GM12878 (cell line): Measurements from ENCODE around the gene ZNF782. TPM values are rescaled to one million over a fixed set of nuclear protein-coding genes. Genes with fewer than 3 reads are reported as not detected.

Experiments
- ATAC-seq: fragments of 200-7000 bp; cut with Tn5 transposase; 3 replicates; pipeline ENCODE4 v1.9.1; 2020; ENCODE audit warnings: mild to moderate bottlenecking, moderate library complexity
- BruUV-seq: library from RNA; stranded (reverse); fragments of 400-500 nt; replicated peaks from 2 replicates; lab custom pipeline; 2021; lab: Mats Ljungman, UMichigan
- CTCF ChIA-PET: fragments of 300-600 bp; sonication (Branson Sonifier 250); formaldehyde crosslinking; extraction: SDS; loops from one replicate; lab custom pipeline; 2021; ENCODE audit warnings: inconsistent platforms; lab: Yijun Ruan, JAX
- POLR2A ChIA-PET: fragments of 350-600 bp; formaldehyde crosslinking; extraction: SDS; loops from one replicate; lab custom pipeline; 2021; ENCODE audit warnings: inconsistent platforms; lab: Charles Lee
- RAD21 ChIA-PET: fragments of 300-600 bp; sonication (Branson Sonifier 250); formaldehyde crosslinking; loops from one replicate; lab custom pipeline; 2023; ENCODE audit warnings: antibody characterized with exemption; ENCODE audit not compliant: unreplicated experiment; lab: Charles Lee
- SMC1A ChIA-PET: fragments of 300-600 bp; sonication (Branson Sonifier 250); formaldehyde crosslinking; loops from one replicate; lab custom pipeline; 2023; ENCODE audit not compliant: unreplicated experiment, uncharacterized antibody; lab: Charles Lee
- DNase-seq: peaks from one replicate; pipeline ENCODE4 v3.0.0-alpha.2; 2011; ENCODE audit warnings: low read depth, low spot score
- FAIRE-seq: peaks from 3 replicates; lab custom pipeline; 2011; peaks lifted over from hg19 to GRCh38; lab: Jason Lieb, UNC
- H2AFZ ChIP-seq: 2 replicates; pipeline ENCODE4 v1.6.0; 2011; ENCODE audit warnings: low read depth, low read length, control low read depth; ENCODE audit not compliant: control insufficient read depth
- H3K27ac ChIP-seq: 2 replicates; pipeline ENCODE4 v1.5.1; 2011; ENCODE audit warnings: control low read depth; ENCODE audit not compliant: control insufficient read depth, insufficient read depth
- H3K27me3 ChIP-seq, 2 experiments: replicated peaks in 1 of 2; 2 replicates each; pipeline versions ENCODE4 v1.6.0 to v1.6.1; 2011; ENCODE audit warnings: low read length in 1 of 2; ENCODE audit not compliant: control insufficient read depth in 2 of 2, insufficient read depth in 2 of 2
- H3K36me3 ChIP-seq, 2 experiments: 2 replicates each; pipeline ENCODE4 v1.5.1; 2011; ENCODE audit warnings: low read length in 1 of 2; ENCODE audit not compliant: control insufficient read depth in 2 of 2, insufficient read depth in 2 of 2
- H3K4me1 ChIP-seq: 2 replicates; pipeline ENCODE4 v1.6.1; 2011; ENCODE audit warnings: mild to moderate bottlenecking, low read length, moderate library complexity, mixed read lengths; ENCODE audit not compliant: control insufficient read depth, insufficient read depth
- H3K4me2 ChIP-seq: 2 replicates; pipeline ENCODE4 v1.6.0; 2011; ENCODE audit warnings: control low read depth; ENCODE audit not compliant: control insufficient read depth, insufficient read depth
- H3K4me3 ChIP-seq: fragments of 200-600 bp; sonication (generic); 2 replicates; pipeline ENCODE4 v1.5.1; 2016
- H3K79me2 ChIP-seq: 2 replicates; pipeline ENCODE4 v1.6.0; 2011; ENCODE audit warnings: low read length; ENCODE audit not compliant: control insufficient read depth, insufficient read depth
- H3K9ac ChIP-seq: 2 replicates; pipeline ENCODE4 v1.8.0; 2011; ENCODE audit warnings: low read length, control low read depth, mixed read lengths; ENCODE audit not compliant: control insufficient read depth, insufficient read depth
- H3K9me3 ChIP-seq: replicated peaks from 3 replicates; pipeline ENCODE4 v1.5.1; 2011; ENCODE audit warnings: mild to moderate bottlenecking, low read length; ENCODE audit not compliant: control insufficient read depth, insufficient read depth
- H4K20me1 ChIP-seq: 2 replicates; pipeline ENCODE4 v1.6.0; 2011; ENCODE audit not compliant: control insufficient read depth, insufficient read depth
- CREB1 ChIP-seq: IDR thresholded peaks from 2 replicates; pipeline ENCODE4 v1.6.1; 2012; ENCODE audit warnings: low read depth, mild to moderate bottlenecking, inconsistent platforms
- CUX1 ChIP-seq: IDR thresholded peaks from 2 replicates; pipeline ENCODE4 v1.6.1; 2012; ENCODE audit warnings: improper control_type of control experiment, low read depth, low read length; ENCODE audit not compliant: insufficient replicate concordance
- MAX ChIP-seq: IDR thresholded peaks from 2 replicates; pipeline ENCODE4 v1.6.1; 2012; ENCODE audit warnings: low read depth, low read length, improper control_type of control experiment
- MXI1 ChIP-seq: fragments of 150-350 bp; IDR thresholded peaks from 2 replicates; pipeline ENCODE4 v1.6.1; 2011; ENCODE audit warnings: low read depth, mild to moderate bottlenecking, inconsistent platforms, low read length, improper control_type of control experiment
- MYC ChIP-seq: IDR thresholded peaks from 2 replicates; pipeline ENCODE4 v1.6.1; 2011; ENCODE audit warnings: mild to moderate bottlenecking, low read length, moderate library complexity, inconsistent platforms; ENCODE audit not compliant: insufficient read depth, insufficient replicate concordance, insufficient read length, severe bottlenecking
- NKRF ChIP-seq: fragments of 450-650 bp; conservative IDR thresholded peaks from 2 replicates; pipeline ENCODE4 v1.6.1; 2017; ENCODE audit warnings: mild to moderate bottlenecking, moderate library complexity
- SIX5 ChIP-seq: IDR thresholded peaks from 2 replicates; pipeline ENCODE4 v1.6.1; 2011; ENCODE audit warnings: mild to moderate bottlenecking, low read depth, low read length, moderate library complexity; ENCODE audit not compliant: severe bottlenecking
- TAF1 ChIP-seq: IDR thresholded peaks from 2 replicates; pipeline ENCODE4 v1.6.1; 2011; ENCODE audit warnings: mild to moderate bottlenecking, low read depth, low read length, borderline replicate concordance
- ZNF592 ChIP-seq: fragments of 450-650 bp; IDR thresholded peaks from 2 replicates; pipeline ENCODE4 v1.6.1; 2017; ENCODE audit warnings: mild to moderate bottlenecking, moderate library complexity
- WGBS: methylation state at CpG from one replicate; pipeline ENCODE4 v1.1.6; 2016; ENCODE audit warnings: low lambda C conversion rate; ENCODE audit not compliant: insufficient replicate concordance, insufficient coverage; ENCODE audit errors: missing lambda C conversion rate; 5-methylcytosine and 5-hydroxymethylcytosine counted together
- in situ Hi-C: fragments of 300-500 bp; cut with MboI; formaldehyde crosslinking; loops from 9 replicates; pipeline ENCODE4 v1.14.3; 2018; ENCODE audit warnings: mixed read lengths
- intact Hi-C: fragments of 100-400 bp; cut with micrococcal nuclease; formaldehyde crosslinking; loops from one replicate; pipeline ENCODE4 v1.14.2; 2022; ENCODE audit not compliant: unreplicated experiment
- polyA plus RNA-seq, 11 experiments: library from polyadenylated mRNA; depleted of rRNA in 4 of 11; unstranded in 6 of 11; stranded (reverse) in 5 of 11; fragments of >200 nt; fragmentation: Nextera tagmentation in 4 of 11; fragmentation: Illumina TruSeq in 1 of 11; extraction: Ambion mirVana in 4 of 11; extraction: Trizol in 1 of 11; gene quantifications; 1 replicate in 1 of 11; 2 replicates in 10 of 11; pipeline versions ENCODE4 v1.2.1 to v1.2.3, GENCODE V29; 2011 to 2016; ENCODE audit warnings: inconsistent platforms in 2 of 11, missing spikeins in 2 of 11, low read depth in 1 of 11
- total RNA-seq, 4 experiments: library from RNA; depleted of rRNA in 3 of 4; stranded (reverse); fragments of >200 nt in 3 of 4; fragmentation: Illumina TruSeq in 1 of 4; extraction: Trizol in 1 of 4; gene quantifications; 2 replicates each; pipeline versions ENCODE4 v1.2.1 to v1.2.3, GENCODE V29; 2013 to 2021

ZNF782 gene
- total and polyA plus RNA-seq, 10 of the 15 experiments (the other 5 are each of a cell fraction or from before 2014, with no cell fraction given) = 0.55 to 7.8 (median 4.5) TPM

- POLR2A ChIA-PET = interaction anchor here (1.3 to 2.5 kb wide), 3 partner anchors 14 to 138 kb away, joined by 3 to 11 read pairs (median 4); partner anchors contain the start of gene ZNF782
- FAIRE-seq (peak; percentile 96), ATAC-seq (peak; percentile 85), DNase-seq (peak; percentile 51)
- no peaks in the 10 kb centered on the region; a peak in 1 of 4 replicates for H3K27me3 ChIP-seq
- CTCF ChIA-PET = interaction anchor here (0.6 to 10.5 kb wide), 7 partner anchors 8 to 537 kb away, joined by 3 to 145 read pairs (median 4); partner anchors contain the start of gene ZNF782
- H3K4me3 ChIP-seq = peak overlapping the region; percentile 62
- BruUV-seq = no TSS peak
- H3K36me3 ChIP-seq = no peaks in the 10 kb centered on the region
- no peaks in the 10 kb centered on the region for H3K79me2 ChIP-seq
- peaks cover 35% of the 10 kb centered on the region for H3K4me1 ChIP-seq
- SMC1A ChIA-PET = interaction anchor here (0.7 to 7.9 kb wide), 3 partner anchors 15 to 97 kb away, joined by 3 to 112 read pairs (median 3); partner anchors contain the start of gene ZNF782
- peak overlapping the region; percentile 74 for H2AFZ ChIP-seq
- in situ Hi-C loops = no loop called here
- intact Hi-C loops = no loop called here
- peak overlapping the region; percentile 52 for H3K9ac ChIP-seq
- under 1% methylated on average over 43 of the region's 43 CpGs for WGBS
- H3K9me3 ChIP-seq = no peaks in the 10 kb centered on the region
- RAD21 ChIA-PET = interaction anchor here (1.2 to 6.7 kb wide), 5 partner anchors 10 to 234 kb away, joined by 3 to 91 read pairs (median 4); partner anchors contain the start of genes ZNF510 and ZNF782
- H4K20me1 ChIP-seq = no peaks in the 10 kb centered on the region
- peak overlapping the region; percentile 22 for H3K27ac ChIP-seq
- H3K4me2 ChIP-seq = peak overlapping the region; percentile 93
- TF ChIP-seq TAF1 = no peak
- TF ChIP-seq CREB1 = peak; percentile 67
- TF ChIP-seq CUX1 = no peak
- TF ChIP-seq ZNF592 = no peak
- peak; percentile 59 for TF ChIP-seq SIX5
- TF ChIP-seq MAX = peak; percentile 3; the same call in 1 of the 2 replicates
- TF ChIP-seq MXI1 = no peak
- TF ChIP-seq NKRF = peak; percentile 47; the same call in 1 of the 2 replicates
- TF ChIP-seq MYC = no peak
Measured at GRCh38 chr9:96875461-96876142, 21.3 kb upstream of the ZNF782 start.
